OCI-LY1 (cell line): Measurements from ENCODE around the gene DENND5A.

ENCODE experiments used
- EZH2 ChIP-seq: fragments of 200-600 bp; sonication (generic), shearing (Covaris generic); IDR thresholded peaks from 2 replicates; pipeline ENCODE4 v1.8.0; 2017; ENCODE audit warnings: borderline replicate concordance, mixed run types, mild to moderate bottlenecking, antibody characterized with exemption, low read length, moderate library complexity, mixed read lengths
- TF ChIP-seq, protein P1 (sequence below): fragments of 200-600 bp; sonication (generic), shearing (Covaris generic); IDR thresholded peaks from 2 replicates; pipeline ENCODE4 v1.5.1; 2017; ENCODE audit warnings: mild to moderate bottlenecking, antibody characterized with exemption, low read length, moderate library complexity, mixed read lengths

GRCh38 chr11:9148727-9149126, 116.4 kb downstream of the DENND5A start:
- TF ChIP-seq, protein P1, sequence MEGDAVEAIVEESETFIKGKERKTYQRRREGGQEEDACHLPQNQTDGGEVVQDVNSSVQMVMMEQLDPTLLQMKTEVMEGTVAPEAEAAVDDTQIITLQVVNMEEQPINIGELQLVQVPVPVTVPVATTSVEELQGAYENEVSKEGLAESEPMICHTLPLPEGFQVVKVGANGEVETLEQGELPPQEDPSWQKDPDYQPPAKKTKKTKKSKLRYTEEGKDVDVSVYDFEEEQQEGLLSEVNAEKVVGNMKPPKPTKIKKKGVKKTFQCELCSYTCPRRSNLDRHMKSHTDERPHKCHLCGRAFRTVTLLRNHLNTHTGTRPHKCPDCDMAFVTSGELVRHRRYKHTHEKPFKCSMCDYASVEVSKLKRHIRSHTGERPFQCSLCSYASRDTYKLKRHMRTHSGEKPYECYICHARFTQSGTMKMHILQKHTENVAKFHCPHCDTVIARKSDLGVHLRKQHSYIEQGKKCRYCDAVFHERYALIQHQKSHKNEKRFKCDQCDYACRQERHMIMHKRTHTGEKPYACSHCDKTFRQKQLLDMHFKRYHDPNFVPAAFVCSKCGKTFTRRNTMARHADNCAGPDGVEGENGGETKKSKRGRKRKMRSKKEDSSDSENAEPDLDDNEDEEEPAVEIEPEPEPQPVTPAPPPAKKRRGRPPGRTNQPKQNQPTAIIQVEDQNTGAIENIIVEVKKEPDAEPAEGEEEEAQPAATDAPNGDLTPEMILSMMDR, result no peak
- TF ChIP-seq EZH2, result no peak
